Peyer's patch (tissue), 4 donors: Measurements from ENCODE around the gene NDUFAF8. TPM values are rescaled to one million over a fixed set of nuclear protein-coding genes. Genes with fewer than 3 reads are reported as not detected.

Experiments
- DNase-seq, 3 donors: peaks; one replicate each; pipeline ENCODE4 v3.0.0-alpha.2; 2017 to 2019
- H3K27ac ChIP-seq, 4 donors: fragments of 200-600 bp; sonication (generic); one replicate each; pipeline ENCODE4 v1.5.1; 2016 to 2019
- H3K27me3 ChIP-seq, 2 donors: fragments of 200-600 bp; sonication (generic); one replicate each; pipeline ENCODE4 v1.5.1; 2019
- H3K36me3 ChIP-seq, 3 donors: fragments of 200-600 bp; sonication (generic); one replicate each; pipeline ENCODE4 v1.5.1; 2016 to 2019
- H3K4me1 ChIP-seq, 4 donors: fragments of 200-600 bp; sonication (generic); one replicate each; pipeline ENCODE4 v1.5.1; 2016 to 2019
- H3K4me3 ChIP-seq, 4 donors: fragments of 200-600 bp; sonication (generic); 1 replicate in 3 of 4; 2 replicates in 1 of 4; pipeline ENCODE4 v1.5.1; 2016 to 2019; ENCODE audit warnings: mild to moderate bottlenecking in 1 of 4
- H3K9me3 ChIP-seq, 4 donors: fragments of 200-600 bp; sonication (generic); one replicate each; pipeline ENCODE4 v1.5.1; 2016 to 2019; ENCODE audit warnings: mild to moderate bottlenecking in 1 of 4
- CTCF ChIP-seq, 6 experiments: fragments of 450-650 bp in 4 of 6; fragments of 200-600 bp in 2 of 6; sonication (generic) in 1 of 6; IDR thresholded peaks; one replicate each; pipeline ENCODE4 v1.5.1; 2017 to 2019; ENCODE audit warnings: antibody characterized with exemption in 6 of 6, mild to moderate bottlenecking in 3 of 6, moderate library complexity in 1 of 6
- POLR2A ChIP-seq, 2 donors: fragments of 450-650 bp; IDR thresholded peaks; one replicate each; pipeline ENCODE4 v1.5.1; 2017; ENCODE audit warnings: antibody characterized with exemption in 2 of 2, mild to moderate bottlenecking in 2 of 2, moderate library complexity in 2 of 2
- total RNA-seq, 4 donors: library from RNA; depleted of rRNA; stranded (reverse); fragments of >200 nt; gene quantifications; one replicate each; pipeline ENCODE4 v1.1.0, GENCODE V29; 2016

The NDUFAF8 gene
- total RNA-seq, 4 donors from 2014 or later, result 17.8 to 62.7 (median 25.2) TPM

GRCh38 chr17:81256616-81257015 lies 17.5 kb downstream of the NDUFAF8 start:
- Histone ChIP-seq H3K36me3 (peaks cover 0 to 59% (median 0%) of the 10 kb centered on the region in 3 donors), H3K27ac (no peak overlapping the region)
- TF ChIP-seq CTCF (IDR thresholded peaks at IDR 0.05) (no peak), POLR2A (IDR thresholded peaks at IDR 0.05) (no peak)

GRCh38 chr17:81257533-81257932 lies 18.4 kb downstream of the NDUFAF8 start:
- peaks cover 0 to 62% (median 0%) of the 10 kb centered on the region in 3 donors for H3K36me3 ChIP-seq
- no peak for TF ChIP-seq CTCF (IDR thresholded peaks at IDR 0.05)
- no peak for TF ChIP-seq POLR2A (IDR thresholded peaks at IDR 0.05)

More at GRCh38 chr17:81256616-81257015, 17.5 kb downstream of the NDUFAF8 start:
- Histone ChIP-seq H3K4me3 (no peak overlapping the region), H3K4me1 (peaks cover 0 to 43% (median 5%) of the 10 kb centered on the region in 4 donors), H3K9me3 (no peaks in the 10 kb centered on the region), H3K27me3 (no peaks in the 10 kb centered on the region)
- no peak for DNase-seq

GRCh38 chr17:81258292-81258691 lies 19.2 kb downstream of the NDUFAF8 start:
- peaks cover 0 to 63% (median 0%) of the 10 kb centered on the region in 3 donors for H3K36me3 ChIP-seq
- no peaks in the 10 kb centered on the region for H3K9me3 ChIP-seq
- TF ChIP-seq CTCF (IDR thresholded peaks at IDR 0.05) (no peak), POLR2A (IDR thresholded peaks at IDR 0.05) (no peak)

More at GRCh38 chr17:81257533-81257932, 18.4 kb downstream of the NDUFAF8 start:
- peaks cover 0 to 35% (median 2%) of the 10 kb centered on the region in 4 donors for H3K4me1 ChIP-seq
- no peak overlapping the region for H3K27ac ChIP-seq
- H3K4me3 ChIP-seq, result no peak overlapping the region
- no peaks in the 10 kb centered on the region for H3K27me3 ChIP-seq
- DNase-seq, result no peak
- no peaks in the 10 kb centered on the region for H3K9me3 ChIP-seq

GRCh38 chr17:81259058-81259605 lies 20.0 kb downstream of the NDUFAF8 start:
- Histone ChIP-seq H3K4me3 (no peak overlapping the region), H3K27me3 (no peaks in the 10 kb centered on the region), H3K4me1 (peaks cover 0 to 26% (median 2%) of the 10 kb centered on the region in 4 donors), H3K9me3 (no peaks in the 10 kb centered on the region), H3K27ac (no peak overlapping the region), H3K36me3 (peaks cover 0 to 71% (median 0%) of the 10 kb centered on the region in 3 donors)
- DNase-seq, result no peak
- TF ChIP-seq POLR2A (IDR thresholded peaks at IDR 0.05), result no peak

More at GRCh38 chr17:81258292-81258691, 19.2 kb downstream of the NDUFAF8 start:
- Histone ChIP-seq H3K27me3 (no peaks in the 10 kb centered on the region), H3K4me1 (peaks cover 0 to 27% (median 2%) of the 10 kb centered on the region in 4 donors), H3K27ac (no peak overlapping the region), H3K4me3 (no peak overlapping the region)
- DNase-seq, result no peak

- peaks cover 0 to 20% (median 2%) of the 10 kb centered on the region in 4 donors for H3K4me1 ChIP-seq
- H3K27ac ChIP-seq, result no peak overlapping the region
- no peak overlapping the region for H3K4me3 ChIP-seq
- H3K36me3 ChIP-seq, result peaks cover 0 to 82% (median 0%) of the 10 kb centered on the region in 3 donors
- TF ChIP-seq POLR2A (IDR thresholded peaks at IDR 0.05), result no peak
- TF ChIP-seq CTCF (IDR thresholded peaks at IDR 0.05), result no peak
- H3K27me3 ChIP-seq, result no peaks in the 10 kb centered on the region
- H3K9me3 ChIP-seq, result no peaks in the 10 kb centered on the region
- no peak for DNase-seq
These were observed 21.1 kb downstream of the NDUFAF8 start for GRCh38 chr17:81260171-81260570.

GRCh38 chr17:81260641-81261040 lies 21.5 kb downstream of the NDUFAF8 start:
- no peak overlapping the region for H3K27ac ChIP-seq
- no peaks in the 10 kb centered on the region for H3K27me3 ChIP-seq
- no peak for TF ChIP-seq POLR2A (IDR thresholded peaks at IDR 0.05)
- TF ChIP-seq CTCF (IDR thresholded peaks at IDR 0.05), result no peak
- H3K9me3 ChIP-seq, result no peaks in the 10 kb centered on the region
- DNase-seq, result no peak
- H3K36me3 ChIP-seq, result peaks cover 0 to 86% (median 0%) of the 10 kb centered on the region in 3 donors
- no peak overlapping the region for H3K4me3 ChIP-seq
- peaks cover 0 to 15% (median 2%) of the 10 kb centered on the region in 4 donors for H3K4me1 ChIP-seq
